ENCODE results near the gene SLC15A1. TPM values are rescaled to one million over a fixed set of nuclear protein-coding genes. Genes with fewer than 3 reads are reported as not detected.

Gene SLC15A1
- polyA plus RNA-seq, 3 donors: not detected

- intact Hi-C loops (cut with micrococcal nuclease): no loop called here
- H3K27ac ChIP-seq (ENCODE audit: low read depth in 1 of 2, low read length in 2 of 2): no peak overlapping the region
- no peaks in the 10 kb centered on the region for H3K36me3 ChIP-seq (replicated peaks in 1 of 2; ENCODE audit: control insufficient read depth in 1 of 2, insufficient read depth in 2 of 2, low read length in 2 of 2)
- Mint-ChIP-seq H3K9me3 (no peaks in the 10 kb centered on the region), H3K27ac (peak overlapping the region in 1 of 7 donors; percentile 34), H3K4me3 (peak overlapping the region in 1 of 2 donors; percentile 39), H3K4me1 (no peaks in the 10 kb centered on the region), H3K27me3 (ENCODE audit: low read depth in 3 of 3) (peaks cover 6 to 22% (median 6%) of the 10 kb centered on the region in 3 donors), H3K36me3 (no peaks in the 10 kb centered on the region)
- DNase-seq: no peak
- WGBS (ENCODE audit: insufficient coverage): 90% methylated on average over 2 of the region's 11 CpGs
- H4K20me1 ChIP-seq (ENCODE audit: insufficient read depth, low read length): no peaks in the 10 kb centered on the region
- no peak overlapping the region for H3K4me2 ChIP-seq (replicated peaks; ENCODE audit: extremely low read depth, low read length, poor library complexity, severe bottlenecking)
- peaks cover 0 to 3% of the 10 kb centered on the region in 2 donors for H3K27me3 ChIP-seq (ENCODE audit: control insufficient read depth in 2 of 2, insufficient read depth in 2 of 2, low read length in 2 of 2)
- no peaks in the 10 kb centered on the region for H3K9me3 ChIP-seq (replicated peaks in 1 of 2; ENCODE audit: control insufficient read depth in 1 of 2, insufficient read depth in 1 of 2, low read length in 2 of 2)
- no peak overlapping the region for H3K9ac ChIP-seq (ENCODE audit: insufficient read depth, low read length, poor library complexity, severe bottlenecking)
- TF ChIP-seq CTCF (IDR thresholded peaks at IDR 0.05): no peak
- H3K4me3 ChIP-seq (replicated peaks in 1 of 3; ENCODE audit: low read depth in 2 of 3, low read length in 3 of 3): no peak overlapping the region
- H3K79me2 ChIP-seq (ENCODE audit: insufficient read depth, low read length): no peaks in the 10 kb centered on the region
- no peak overlapping the region for H2AFZ ChIP-seq (ENCODE audit: insufficient read depth, low read depth, low read length, poor library complexity, severe bottlenecking)
- H3K4me1 ChIP-seq (ENCODE audit: control insufficient read depth in 1 of 2, insufficient read depth in 2 of 2, low read length in 2 of 2): no peaks in the 10 kb centered on the region
Measured at GRCh38 chr13:98664047-98664446, 88.4 kb downstream of the SLC15A1 start.

- Histone ChIP-seq H3K4me1 (ENCODE audit: control insufficient read depth in 1 of 2, insufficient read depth in 2 of 2, low read length in 2 of 2) (no peaks in the 10 kb centered on the region), H3K9me3 (replicated peaks in 1 of 2; ENCODE audit: control insufficient read depth in 1 of 2, insufficient read depth in 1 of 2, low read length in 2 of 2) (no peaks in the 10 kb centered on the region), H3K27me3 (ENCODE audit: control insufficient read depth in 2 of 2, insufficient read depth in 2 of 2, low read length in 2 of 2) (no peaks in the 10 kb centered on the region), H3K9ac (ENCODE audit: insufficient read depth, low read length, poor library complexity, severe bottlenecking) (no peak overlapping the region), H3K36me3 (replicated peaks in 1 of 2; ENCODE audit: control insufficient read depth in 1 of 2, insufficient read depth in 2 of 2, low read length in 2 of 2) (no peaks in the 10 kb centered on the region), H3K27ac (ENCODE audit: low read depth in 1 of 2, low read length in 2 of 2) (no peak overlapping the region), H4K20me1 (ENCODE audit: insufficient read depth, low read length) (no peaks in the 10 kb centered on the region), H3K79me2 (ENCODE audit: insufficient read depth, low read length) (no peaks in the 10 kb centered on the region), H2AFZ (ENCODE audit: insufficient read depth, low read depth, low read length, poor library complexity, severe bottlenecking) (no peak overlapping the region), H3K4me2 (replicated peaks; ENCODE audit: extremely low read depth, low read length, poor library complexity, severe bottlenecking) (no peak overlapping the region), H3K4me3 (replicated peaks in 1 of 3; ENCODE audit: low read depth in 2 of 3, low read length in 3 of 3) (no peak overlapping the region)
- Mint-ChIP-seq H3K36me3 (no peaks in the 10 kb centered on the region), H3K27me3 (ENCODE audit: low read depth in 3 of 3) (peaks cover 3 to 9% (median 8%) of the 10 kb centered on the region in 3 donors), H3K4me1 (peaks cover 2% of the 10 kb centered on the region), H3K9me3 (no peaks in the 10 kb centered on the region), H3K27ac (no peak overlapping the region), H3K4me3 (no peak overlapping the region)
- 94% methylated on average over 5 of the region's 5 CpGs for WGBS (ENCODE audit: insufficient coverage)
- intact Hi-C loops (cut with micrococcal nuclease): no loop called here
- TF ChIP-seq CTCF (IDR thresholded peaks at IDR 0.05): no peak
- no peak for DNase-seq
Measured at GRCh38 chr13:98658131-98658530, 94.3 kb downstream of the SLC15A1 start.

All from CD14-positive monocyte (primary cell).